ENCODE measurements around the gene ZNF275. TPM values are rescaled to one million over a fixed set of nuclear protein-coding genes. Genes with fewer than 3 reads are reported as not detected.
"Not testable (repeated sequence)": the region's sequence is repeated elsewhere in the genome, so short reads cannot be mapped to it uniquely, and the experiment has no call there.

Gene ZNF275
- total RNA-seq, 1 donor from 2014 or later = 21.3 TPM

- no peak for DNase-seq (ENCODE audit: low spot score)
Measured at GRCh38 chrX:153318811-153319210, 15.1 kb upstream of the ZNF275 start.

GRCh38 chrX:153319295-153320046, 14.5 kb upstream of the ZNF275 start:
- no peak for DNase-seq (ENCODE audit: low spot score)

- DNase-seq (ENCODE audit: low spot score) = not testable (repeated sequence)
Measured at GRCh38 chrX:153320047-153320443, 13.9 kb upstream of the ZNF275 start.

GRCh38 chrX:153320555-153321184, 13.3 kb upstream of the ZNF275 start:
- no peak for DNase-seq (ENCODE audit: low spot score)

GRCh38 chrX:153321381-153322124, 12.4 kb upstream of the ZNF275 start, which contains the start of gene PNMA6F:
PNMA6F (minus strand) TSS chrX:153321767; CDS start chrX:153320674, 1,093 bp downstream.
- DNase-seq (ENCODE audit: low spot score) = no peak

GRCh38 chrX:153327561-153327960, 6.4 kb upstream of the ZNF275 start:
- DNase-seq (ENCODE audit: low spot score) = no peak

GRCh38 chrX:153333266-153333665, 687 bp upstream of the ZNF275 start:
- no peak for DNase-seq (ENCODE audit: low spot score)

GRCh38 chrX:153334654-153335295, 822 bp downstream of the ZNF275 start:
- DNase-seq (ENCODE audit: low spot score) = no peak

GRCh38 chrX:153336121-153336894, 2.4 kb downstream of the ZNF275 start:
- no peak for DNase-seq (ENCODE audit: low spot score)

- no peak for DNase-seq (ENCODE audit: low spot score)
Measured at GRCh38 chrX:153336988-153337387, 3.0 kb downstream of the ZNF275 start.

GRCh38 chrX:153338836-153339235, 4.9 kb downstream of the ZNF275 start:
- DNase-seq (ENCODE audit: low spot score) = no peak

- DNase-seq (ENCODE audit: low spot score) = no peak
Measured at GRCh38 chrX:153339662-153340061, 5.7 kb downstream of the ZNF275 start.

GRCh38 chrX:153340111-153340510, 6.2 kb downstream of the ZNF275 start:
- no peak for DNase-seq (ENCODE audit: low spot score)

GRCh38 chrX:153342762-153343558, 9.0 kb downstream of the ZNF275 start:
- DNase-seq (ENCODE audit: low spot score) = no peak

GRCh38 chrX:153343674-153344073, 9.7 kb downstream of the ZNF275 start:
- DNase-seq (ENCODE audit: low spot score) = no peak

- peak; percentile 88 for DNase-seq (ENCODE audit: low spot score)
Measured at GRCh38 chrX:153347530-153347929, 13.6 kb downstream of the ZNF275 start.

GRCh38 chrX:153348421-153348820, 14.5 kb downstream of the ZNF275 start:
- no peak for DNase-seq (ENCODE audit: low spot score)

- no peak for DNase-seq (ENCODE audit: low spot score)
Measured at GRCh38 chrX:153349952-153350351, 16.0 kb downstream of the ZNF275 start.

GRCh38 chrX:153351981-153352380, 18.0 kb downstream of the ZNF275 start:
- no peak for DNase-seq (ENCODE audit: low spot score)

GRCh38 chrX:153352858-153353257, 18.9 kb downstream of the ZNF275 start:
- no peak for DNase-seq (ENCODE audit: low spot score)
